ENCODE results near the gene ZNF620. TPM values are rescaled to one million over a fixed set of nuclear protein-coding genes. Genes with fewer than 3 reads are reported as not detected.
"Not testable (repeated sequence)": the region's sequence is repeated elsewhere in the genome, so short reads cannot be mapped to it uniquely, and the experiment has no call there.

ZNF620 gene
- total and polyA plus RNA-seq, 9 donors, result 2.1 to 4.5 (median 2.9) TPM

DNA sequence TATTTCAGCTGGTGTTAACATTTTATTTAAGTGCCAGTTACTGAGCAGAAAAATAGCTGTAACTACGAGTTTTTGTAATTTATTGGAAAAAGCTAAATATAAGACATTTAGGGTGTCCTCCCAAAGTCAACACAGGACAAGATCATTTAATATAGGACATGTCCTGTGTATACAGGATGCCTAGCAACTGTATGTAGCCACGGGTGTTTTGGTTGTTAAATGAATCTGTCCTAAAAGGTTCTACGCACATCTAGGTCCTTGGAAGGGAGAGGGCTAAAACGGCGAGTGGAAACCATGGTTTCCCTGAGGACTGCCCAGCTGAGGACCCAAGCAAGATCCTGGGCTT is 18.4 kb downstream of the ZNF620 start:
- DNase-seq, result peak; percentile 43
- no peaks in the 10 kb centered on the region for H3K27me3 ChIP-seq (ENCODE audit: control insufficient read depth, insufficient read depth, low read length)
- H3K27ac ChIP-seq (ENCODE audit: low read length), result peak overlapping the region; percentile 88
- peaks cover 11% of the 10 kb centered on the region for H3K4me1 ChIP-seq (ENCODE audit: control insufficient read depth, insufficient read depth, low read length)
- H3K4me3 ChIP-seq (ENCODE audit: low read length), result peak overlapping the region; percentile 87
- WGBS (ENCODE audit: insufficient coverage), result 19% methylated on average over 3 of the region's 5 CpGs
- peaks cover 13% of the 10 kb centered on the region for H3K36me3 ChIP-seq (ENCODE audit: control insufficient read depth, insufficient read depth, low read length)
- H3K9me3 ChIP-seq (replicated peaks; ENCODE audit: control insufficient read depth, low read depth, low read length), result no peaks in the 10 kb centered on the region

GRCh38 chr3:40524568-40525285 is 18.9 kb downstream of the ZNF620 start, which contains the start of gene ZNF621:
TSS of gene ZNF621 (plus strand) at chr3:40524960. CDS start at chr3:40525841, 881 bp downstream.
- Histone ChIP-seq H3K9me3 (replicated peaks; ENCODE audit: control insufficient read depth, low read depth, low read length) (no peaks in the 10 kb centered on the region), H3K4me3 (ENCODE audit: low read length) (peak within 1 kb of the TSS; percentile 87), H3K27ac (ENCODE audit: low read length) (peak within 1 kb of the TSS; percentile 89), H3K36me3 (ENCODE audit: control insufficient read depth, insufficient read depth, low read length) (peaks cover 18% of the 10 kb centered on the region), H3K27me3 (ENCODE audit: control insufficient read depth, insufficient read depth, low read length) (no peaks in the 10 kb centered on the region), H3K4me1 (ENCODE audit: control insufficient read depth, insufficient read depth, low read length) (peaks cover 11% of the 10 kb centered on the region)
- DNase-seq, result peak; percentile 95
- under 1% methylated on average over 48 of the region's 59 CpGs for WGBS (ENCODE audit: insufficient coverage)

DNA sequence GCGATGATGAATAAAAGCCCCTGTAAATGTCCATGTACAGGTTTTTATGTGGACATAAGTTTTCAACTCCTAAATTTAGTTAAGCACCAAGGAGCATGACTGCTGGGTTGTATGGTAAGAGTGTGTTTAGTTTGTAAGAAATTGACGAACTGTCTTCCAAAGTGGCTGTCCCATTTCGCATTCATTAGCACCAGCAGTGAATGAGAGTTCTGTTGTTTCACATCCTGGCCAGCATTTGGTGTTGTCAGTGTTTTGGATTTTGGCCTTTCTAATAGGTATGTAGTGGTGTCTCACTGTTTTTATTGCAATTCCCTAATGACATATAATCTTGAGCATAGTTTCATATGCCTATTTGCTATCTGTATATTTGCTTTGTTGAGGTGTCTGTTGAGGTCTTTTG is 22.6 kb downstream of the ZNF620 start:
- 92% methylated on average over 2 of the region's 3 CpGs for WGBS (ENCODE audit: insufficient coverage)
- Histone ChIP-seq H3K27ac (ENCODE audit: low read length) (no peak overlapping the region), H3K4me3 (ENCODE audit: low read length) (no peak overlapping the region), H3K36me3 (ENCODE audit: control insufficient read depth, insufficient read depth, low read length) (peaks cover 54% of the 10 kb centered on the region), H3K27me3 (ENCODE audit: control insufficient read depth, insufficient read depth, low read length) (no peaks in the 10 kb centered on the region), H3K9me3 (replicated peaks; ENCODE audit: control insufficient read depth, low read depth, low read length) (peaks cover 3% of the 10 kb centered on the region), H3K4me1 (ENCODE audit: control insufficient read depth, insufficient read depth, low read length) (peaks cover 11% of the 10 kb centered on the region)
- no peak for DNase-seq

- no peak overlapping the region for H3K4me3 ChIP-seq (ENCODE audit: low read length)
- no peak overlapping the region for H3K27ac ChIP-seq (ENCODE audit: low read length)
- DNase-seq, result no peak
- no peaks in the 10 kb centered on the region for H3K27me3 ChIP-seq (ENCODE audit: control insufficient read depth, insufficient read depth, low read length)
- H3K36me3 ChIP-seq (ENCODE audit: control insufficient read depth, insufficient read depth, low read length), result peaks cover 74% of the 10 kb centered on the region
- H3K9me3 ChIP-seq (replicated peaks; ENCODE audit: control insufficient read depth, low read depth, low read length), result peaks cover 8% of the 10 kb centered on the region
- WGBS (ENCODE audit: insufficient coverage), result 100% methylated on average over 4 of the region's 5 CpGs
- H3K4me1 ChIP-seq (ENCODE audit: control insufficient read depth, insufficient read depth, low read length), result no peaks in the 10 kb centered on the region
These were observed 26.4 kb downstream of the ZNF620 start for GRCh38 chr3:40532252-40532651.

- Histone ChIP-seq H3K4me3 (ENCODE audit: low read length) (no peak overlapping the region), H3K27ac (ENCODE audit: low read length) (no peak overlapping the region), H3K9me3 (replicated peaks; ENCODE audit: control insufficient read depth, low read depth, low read length) (peaks cover 19% of the 10 kb centered on the region), H3K36me3 (ENCODE audit: control insufficient read depth, insufficient read depth, low read length) (peaks cover 70% of the 10 kb centered on the region), H3K4me1 (ENCODE audit: control insufficient read depth, insufficient read depth, low read length) (no peaks in the 10 kb centered on the region), H3K27me3 (ENCODE audit: control insufficient read depth, insufficient read depth, low read length) (no peaks in the 10 kb centered on the region)
- DNase-seq, result no peak
These were observed 28.4 kb downstream of the ZNF620 start for GRCh38 chr3:40534283-40534682.

DNA sequence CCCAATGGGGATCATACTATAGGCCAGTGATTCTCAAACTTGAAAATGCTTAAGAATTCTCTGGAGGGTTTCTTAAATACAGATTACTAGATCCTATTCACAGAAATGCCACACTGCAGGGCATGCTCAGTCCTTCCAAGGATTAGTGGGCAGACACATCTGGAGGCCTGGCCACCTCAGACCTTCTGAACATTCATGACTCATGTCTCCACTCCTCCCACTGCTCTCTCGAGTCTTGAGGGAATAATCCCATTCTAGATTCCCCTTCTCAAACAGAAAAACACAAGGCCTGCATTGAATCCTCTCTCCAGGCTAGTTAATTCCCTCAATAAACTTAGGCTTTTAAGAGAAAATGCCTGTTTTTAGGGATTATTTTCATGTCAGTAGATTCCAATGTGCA is 41.0 kb downstream of the ZNF620 start:
- no peak for DNase-seq
- H3K27me3 ChIP-seq (ENCODE audit: control insufficient read depth, insufficient read depth, low read length), result no peaks in the 10 kb centered on the region
- H3K4me1 ChIP-seq (ENCODE audit: control insufficient read depth, insufficient read depth, low read length), result no peaks in the 10 kb centered on the region
- H3K36me3 ChIP-seq (ENCODE audit: control insufficient read depth, insufficient read depth, low read length), result no peaks in the 10 kb centered on the region
- WGBS (ENCODE audit: insufficient coverage), result no CpG with 5 or more reads among the region's 1 CpG
- peaks cover 2% of the 10 kb centered on the region for H3K9me3 ChIP-seq (replicated peaks; ENCODE audit: control insufficient read depth, low read depth, low read length)
- no peak overlapping the region for H3K27ac ChIP-seq (ENCODE audit: low read length)
- H3K4me3 ChIP-seq (ENCODE audit: low read length), result no peak overlapping the region

GRCh38 chr3:40550167-40550566 is 44.3 kb downstream of the ZNF620 start:
- Histone ChIP-seq H3K27ac (ENCODE audit: low read length) (no peak overlapping the region), H3K4me3 (ENCODE audit: low read length) (no peak overlapping the region), H3K36me3 (ENCODE audit: control insufficient read depth, insufficient read depth, low read length) (no peaks in the 10 kb centered on the region), H3K4me1 (ENCODE audit: control insufficient read depth, insufficient read depth, low read length) (no peaks in the 10 kb centered on the region), H3K9me3 (replicated peaks; ENCODE audit: control insufficient read depth, low read depth, low read length) (peaks cover 2% of the 10 kb centered on the region), H3K27me3 (ENCODE audit: control insufficient read depth, insufficient read depth, low read length) (no peaks in the 10 kb centered on the region)
- DNase-seq, result no peak
- WGBS (ENCODE audit: insufficient coverage), result no CpG with 5 or more reads among the region's 1 CpG

GRCh38 chr3:40557575-40558161 is 51.8 kb downstream of the ZNF620 start:
- WGBS (ENCODE audit: insufficient coverage), result 88% methylated on average over 2 of the region's 7 CpGs
- no peaks in the 10 kb centered on the region for H3K27me3 ChIP-seq (ENCODE audit: control insufficient read depth, insufficient read depth, low read length)
- no peaks in the 10 kb centered on the region for H3K9me3 ChIP-seq (replicated peaks; ENCODE audit: control insufficient read depth, low read depth, low read length)
- H3K27ac ChIP-seq (ENCODE audit: low read length), result no peak overlapping the region
- no peak for DNase-seq
- no peak overlapping the region for H3K4me3 ChIP-seq (ENCODE audit: low read length)
- no peaks in the 10 kb centered on the region for H3K36me3 ChIP-seq (ENCODE audit: control insufficient read depth, insufficient read depth, low read length)
- no peaks in the 10 kb centered on the region for H3K4me1 ChIP-seq (ENCODE audit: control insufficient read depth, insufficient read depth, low read length)

GRCh38 chr3:40562482-40562881 is 56.6 kb downstream of the ZNF620 start:
- not testable (repeated sequence) for H3K36me3 ChIP-seq (ENCODE audit: control insufficient read depth, insufficient read depth, low read length); DNase-seq; H3K27ac ChIP-seq (ENCODE audit: low read length); H3K27me3 ChIP-seq (ENCODE audit: control insufficient read depth, insufficient read depth, low read length); H3K9me3 ChIP-seq (replicated peaks; ENCODE audit: control insufficient read depth, low read depth, low read length); H3K4me1 ChIP-seq (ENCODE audit: control insufficient read depth, insufficient read depth, low read length); H3K4me3 ChIP-seq (ENCODE audit: low read length)
- 71% methylated on average over 7 of the region's 9 CpGs for WGBS (ENCODE audit: insufficient coverage)

GRCh38 chr3:40565629-40566028 is 59.8 kb downstream of the ZNF620 start:
- not testable (repeated sequence) for H3K9me3 ChIP-seq (replicated peaks; ENCODE audit: control insufficient read depth, low read depth, low read length); H3K27me3 ChIP-seq (ENCODE audit: control insufficient read depth, insufficient read depth, low read length); H3K4me3 ChIP-seq (ENCODE audit: low read length); H3K27ac ChIP-seq (ENCODE audit: low read length); H3K4me1 ChIP-seq (ENCODE audit: control insufficient read depth, insufficient read depth, low read length); H3K36me3 ChIP-seq (ENCODE audit: control insufficient read depth, insufficient read depth, low read length); DNase-seq
- 80% methylated on average over 4 of the region's 5 CpGs for WGBS (ENCODE audit: insufficient coverage)
